ENCODE measurements around the gene MAP2K3.

GRCh38 chr17:21240369-21241055 is 44.0 kb upstream of the MAP2K3 start:
- TF ChIP-seq EZH2 (IDR thresholded peaks at IDR 0.05) (no peak), FOXP2 (optimal IDR thresholded peaks at IDR 0.05; ENCODE audit: control extremely low read depth, extremely low read length, insufficient read depth) (no peak)
